Panc1 (cell line): ENCODE results near the gene KIF17. TPM values are rescaled to one million over a fixed set of nuclear protein-coding genes. Genes with fewer than 3 reads are reported as not detected.

Experiments used
- ATAC-seq: fragments of 200-7000 bp; cut with Tn5 transposase; 2 replicates; pipeline ENCODE4 v1.9.1; 2020; ENCODE audit warnings: mild to moderate bottlenecking, moderate library complexity
- BruUV-seq: library from RNA; stranded (reverse); fragments of 400-500 nt; replicated peaks from 2 replicates; lab custom pipeline; 2021; lab: Mats Ljungman, UMichigan
- CTCF ChIA-PET: fragments of 300-600 bp; sonication (Branson Sonifier 250); formaldehyde crosslinking; loops from one replicate; lab custom pipeline; 2022; ENCODE audit warnings: antibody characterized with exemption; lab: Charles Lee
- POLR2A ChIA-PET: fragments of 300-600 bp; sonication (Branson Sonifier 250); formaldehyde crosslinking; loops from one replicate; lab custom pipeline; 2022; ENCODE audit warnings: antibody characterized with exemption; lab: Charles Lee
- DNase-seq: peaks from one replicate; pipeline ENCODE4 v3.0.0-alpha.2; 2010; ENCODE audit warnings: low read depth, low spot score
- H3K27ac ChIP-seq: 2 replicates; pipeline ENCODE4 v1.5.1; 2011; ENCODE audit warnings: mild to moderate bottlenecking, low read length, inconsistent platforms
- H3K27me3 ChIP-seq: fragments of 200-500 bp; sonication (Bioruptor generic); 2 replicates; pipeline ENCODE4 v1.6.0; 2014; ENCODE audit warnings: low read length, inconsistent platforms; ENCODE audit not compliant: control insufficient read depth, insufficient read depth
- H3K36me3 ChIP-seq: fragments of 200-500 bp; sonication (Bioruptor generic); 2 replicates; pipeline ENCODE4 v1.5.1; 2014; ENCODE audit warnings: inconsistent platforms, mild to moderate bottlenecking, low read length, moderate library complexity; ENCODE audit not compliant: control insufficient read depth, insufficient read depth
- H3K4me1 ChIP-seq: 2 replicates; pipeline ENCODE4 v1.5.1; 2011; ENCODE audit warnings: inconsistent platforms, mild to moderate bottlenecking, low read length, moderate library complexity; ENCODE audit not compliant: control insufficient read depth, insufficient read depth
- H3K4me3 ChIP-seq, 2 experiments: 2 replicates each; pipeline ENCODE4 v1.5.1; 2011 to 2012; ENCODE audit warnings: low read depth in 2 of 2, low read length in 2 of 2, mild to moderate bottlenecking in 2 of 2, inconsistent platforms in 1 of 2, moderate library complexity in 1 of 2
- H3K9me3 ChIP-seq: fragments of 200-500 bp; sonication (Bioruptor generic); 2 replicates; pipeline ENCODE4 v1.5.1; 2014; ENCODE audit warnings: low read depth, mild to moderate bottlenecking, inconsistent platforms, low read length, moderate library complexity; ENCODE audit not compliant: control insufficient read depth, insufficient read depth
- POLR2AphosphoS5 ChIP-seq: IDR thresholded peaks from 2 replicates; pipeline ENCODE4 v1.6.1; 2012; ENCODE audit warnings: mild to moderate bottlenecking, low read depth, low read length, moderate library complexity
- REST ChIP-seq, 2 experiments: IDR thresholded peaks; 2 replicates each; pipeline ENCODE4 v1.6.1; 2011 to 2012; ENCODE audit warnings: low read depth in 2 of 2, control low read depth in 1 of 2, low read length in 1 of 2, mild to moderate bottlenecking in 1 of 2, moderate library complexity in 1 of 2; ENCODE audit not compliant: insufficient read depth in 1 of 2
- SIN3A ChIP-seq: IDR thresholded peaks from 2 replicates; pipeline ENCODE4 v1.6.1; 2012; ENCODE audit warnings: low read depth, mild to moderate bottlenecking, low read length, moderate library complexity, borderline replicate concordance; ENCODE audit not compliant: insufficient read depth
- TCF7L2 ChIP-seq: IDR thresholded peaks from 2 replicates; pipeline ENCODE4 v1.6.1; 2011; ENCODE audit warnings: mild to moderate bottlenecking, low read depth, low read length, inconsistent platforms
- in situ Hi-C: cut with HindIII; loops from 2 replicates; pipeline ENCODE4 v1.10.0; 2016; ENCODE audit warnings: low sequenced_read_pairs, low pct_unique_long_range_greater_than_20kb
- intact Hi-C: fragments of 100-400 bp; cut with micrococcal nuclease; formaldehyde crosslinking; loops from one replicate; pipeline ENCODE4 v1.10.0; 2022; ENCODE audit not compliant: unreplicated experiment
- total RNA-seq: library from RNA; stranded (reverse); gene quantifications from one replicate; pipeline ENCODE4 v1.2.1, GENCODE V29; 2021; ENCODE audit not compliant: unreplicated experiment
- TF ChIP-seq, protein P1 (sequence below): fragments of 450-650 bp; IDR thresholded peaks from 2 replicates; pipeline ENCODE4 v1.5.1; 2017; ENCODE audit warnings: mild to moderate bottlenecking

Gene KIF17
- total RNA-seq, 1 experiment from 2014 or later = 3.9 TPM

DNA sequence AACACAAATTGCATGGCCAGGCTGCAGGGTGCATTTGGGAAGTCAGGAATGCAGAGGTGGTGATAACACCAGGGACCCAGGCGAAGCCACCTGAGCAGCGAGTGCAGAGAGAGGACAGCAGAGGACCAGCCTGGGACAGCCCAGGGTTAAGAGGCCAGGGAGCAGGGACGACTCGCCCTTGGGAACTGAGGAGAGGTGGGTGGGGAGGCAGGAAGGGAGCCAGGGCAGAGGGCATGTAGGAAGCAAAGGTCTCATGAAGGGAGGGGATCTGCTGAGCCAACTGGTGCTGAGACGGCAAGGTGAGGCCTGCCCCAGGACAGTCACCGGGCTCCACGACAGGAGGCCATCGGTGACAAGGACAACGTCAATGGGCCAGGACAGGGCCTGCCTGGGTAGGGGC lies 16.4 kb downstream of the KIF17 start:
- ATAC-seq (no peak), DNase-seq (no peak)
- Histone ChIP-seq H3K9me3 (no peaks in the 10 kb centered on the region), H3K27me3 (no peaks in the 10 kb centered on the region), H3K4me3 (no peak overlapping the region), H3K36me3 (no peaks in the 10 kb centered on the region), H3K4me1 (peaks cover 5% of the 10 kb centered on the region), H3K27ac (no peak overlapping the region)
- TF ChIP-seq REST (IDR thresholded peaks at IDR 0.05; ENCODE audit: insufficient read depth in 1 of 2, low read depth in 2 of 2, low read length in 1 of 2) (no peak), POLR2AphosphoS5 (no peak), SIN3A (no peak), TCF7L2 (no peak)
- TF ChIP-seq, protein P1, sequence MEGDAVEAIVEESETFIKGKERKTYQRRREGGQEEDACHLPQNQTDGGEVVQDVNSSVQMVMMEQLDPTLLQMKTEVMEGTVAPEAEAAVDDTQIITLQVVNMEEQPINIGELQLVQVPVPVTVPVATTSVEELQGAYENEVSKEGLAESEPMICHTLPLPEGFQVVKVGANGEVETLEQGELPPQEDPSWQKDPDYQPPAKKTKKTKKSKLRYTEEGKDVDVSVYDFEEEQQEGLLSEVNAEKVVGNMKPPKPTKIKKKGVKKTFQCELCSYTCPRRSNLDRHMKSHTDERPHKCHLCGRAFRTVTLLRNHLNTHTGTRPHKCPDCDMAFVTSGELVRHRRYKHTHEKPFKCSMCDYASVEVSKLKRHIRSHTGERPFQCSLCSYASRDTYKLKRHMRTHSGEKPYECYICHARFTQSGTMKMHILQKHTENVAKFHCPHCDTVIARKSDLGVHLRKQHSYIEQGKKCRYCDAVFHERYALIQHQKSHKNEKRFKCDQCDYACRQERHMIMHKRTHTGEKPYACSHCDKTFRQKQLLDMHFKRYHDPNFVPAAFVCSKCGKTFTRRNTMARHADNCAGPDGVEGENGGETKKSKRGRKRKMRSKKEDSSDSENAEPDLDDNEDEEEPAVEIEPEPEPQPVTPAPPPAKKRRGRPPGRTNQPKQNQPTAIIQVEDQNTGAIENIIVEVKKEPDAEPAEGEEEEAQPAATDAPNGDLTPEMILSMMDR = no peak
- intact Hi-C loops = no loop called here
- POLR2A ChIA-PET = no interaction called here
- CTCF ChIA-PET = no interaction called here
- BruUV-seq = no TSS peak
- in situ Hi-C loops = no loop called here

DNA sequence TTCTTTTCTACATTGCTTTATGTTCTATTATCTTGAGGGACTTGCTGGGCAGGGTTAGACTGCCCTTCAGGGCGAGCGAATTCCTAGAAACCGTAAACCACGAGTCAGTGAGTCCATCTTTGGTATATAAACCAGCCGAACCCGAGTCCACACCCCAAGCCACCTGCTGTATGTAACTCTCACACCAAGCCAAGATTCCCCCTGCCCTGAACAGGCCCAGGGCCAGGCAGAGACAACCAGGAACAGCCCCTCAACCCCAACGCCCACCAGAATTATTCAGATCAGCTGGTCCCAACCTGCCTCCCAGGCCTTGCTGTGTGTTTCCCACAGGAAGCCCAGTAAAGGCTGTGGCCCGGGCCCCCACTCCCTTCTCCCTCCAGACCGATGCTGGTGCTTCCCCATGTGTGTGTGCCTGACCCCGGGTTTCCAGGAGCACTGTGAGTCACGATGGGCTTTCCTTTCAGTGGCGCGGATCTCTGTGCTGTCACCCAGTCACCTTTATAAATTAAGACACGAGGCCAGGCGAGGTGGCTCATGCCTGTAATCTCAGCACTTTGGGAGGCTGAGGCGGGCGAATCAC lies 17.1 kb downstream of the KIF17 start:
- Histone ChIP-seq H3K36me3 (no peaks in the 10 kb centered on the region), H3K4me1 (peaks cover 5% of the 10 kb centered on the region), H3K9me3 (no peaks in the 10 kb centered on the region), H3K4me3 (no peak overlapping the region), H3K27me3 (no peaks in the 10 kb centered on the region), H3K27ac (no peak overlapping the region)
- DNase-seq (no peak), ATAC-seq (no peak)
- no TSS peak for BruUV-seq
- in situ Hi-C loops = no loop called here
- CTCF ChIA-PET = no interaction called here
- TF ChIP-seq SIN3A = no peak
- no peak for TF ChIP-seq REST (IDR thresholded peaks at IDR 0.05; ENCODE audit: insufficient read depth in 1 of 2, low read depth in 2 of 2, low read length in 1 of 2)
- no peak for TF ChIP-seq POLR2AphosphoS5
- TF ChIP-seq, protein P1 = no peak
- TF ChIP-seq TCF7L2 = no peak
- POLR2A ChIA-PET = no interaction called here
- intact Hi-C loops = no loop called here
